GM12892 (cell line): Measurements from ENCODE around the gene POMT1.

Experiments used
- POLR2A ChIP-seq: IDR thresholded peaks from 2 replicates; pipeline ENCODE4 v1.6.1; 2011; ENCODE audit warnings: low read depth, low read length, control low read depth
- POLR2AphosphoS5 ChIP-seq: IDR thresholded peaks from 2 replicates; pipeline ENCODE4 v1.6.1; 2011; ENCODE audit warnings: low read depth, low read length, control low read depth

- no peak for TF ChIP-seq POLR2A
- no peak for TF ChIP-seq POLR2AphosphoS5
Measured at GRCh38 chr9:131478421-131478868, 24.3 kb upstream of the POMT1 start.
